HFF-Myc (cell line): ENCODE measurements around the gene CYP26B1.

Source experiments
- DNase-seq: peaks from one replicate; pipeline ENCODE4 v3.0.0-alpha.2; 2011; ENCODE audit warnings: low read depth; ENCODE audit errors: extremely low read depth
- H3K4me3 ChIP-seq: replicated peaks from 2 replicates; pipeline ENCODE4 v1.5.1; 2011; ENCODE audit warnings: low read depth, mild to moderate bottlenecking, control low read depth, low read length
- CTCF ChIP-seq: IDR thresholded peaks from 2 replicates; pipeline ENCODE4 v1.5.1; 2012; ENCODE audit warnings: mild to moderate bottlenecking, low read depth, low read length, control low read depth; ENCODE audit errors: missing control alignments

The CYP26B1 gene

GRCh38 chr2:72172478-72172877, 24.8 kb upstream of the CYP26B1 start:
- DNase-seq, result no peak
- no peak for TF ChIP-seq CTCF
- H3K4me3 ChIP-seq, result no peak overlapping the region

- no peak for TF ChIP-seq CTCF
- H3K4me3 ChIP-seq, result no peak overlapping the region
- no peak for DNase-seq
These were observed 18.6 kb upstream of the CYP26B1 start for GRCh38 chr2:72166279-72166678.

GRCh38 chr2:72165792-72166191, 18.1 kb upstream of the CYP26B1 start:
- no peak for TF ChIP-seq CTCF
- no peak for DNase-seq
- H3K4me3 ChIP-seq, result no peak overlapping the region

GRCh38 chr2:72162574-72162973, 14.9 kb upstream of the CYP26B1 start:
- no peak for TF ChIP-seq CTCF
- DNase-seq, result no peak
- no peak overlapping the region for H3K4me3 ChIP-seq

GRCh38 chr2:72159211-72159993, 11.7 kb upstream of the CYP26B1 start:
- TF ChIP-seq CTCF, result no peak
- H3K4me3 ChIP-seq, result no peak overlapping the region
- no peak for DNase-seq

- TF ChIP-seq CTCF, result no peak
- no peak for DNase-seq
- H3K4me3 ChIP-seq, result no peak overlapping the region
These were observed 10.5 kb upstream of the CYP26B1 start for GRCh38 chr2:72157871-72158771.
